Stimulated activated CD8-positive, alpha-beta memory T cell treated with anti-CD3 and anti-CD28 coated beads, Interleukin-12 subunit alpha, Interleukin-12 subunit beta, amount 100 ng/mL, for 24 hours (primary cell): ENCODE results near the gene MAP2K5.

Experiments used
- DNase-seq: peaks from one replicate; pipeline ENCODE4 v3.0.0-alpha.2; 2020; ENCODE audit errors: extremely low read depth

The MAP2K5 gene

DNA sequence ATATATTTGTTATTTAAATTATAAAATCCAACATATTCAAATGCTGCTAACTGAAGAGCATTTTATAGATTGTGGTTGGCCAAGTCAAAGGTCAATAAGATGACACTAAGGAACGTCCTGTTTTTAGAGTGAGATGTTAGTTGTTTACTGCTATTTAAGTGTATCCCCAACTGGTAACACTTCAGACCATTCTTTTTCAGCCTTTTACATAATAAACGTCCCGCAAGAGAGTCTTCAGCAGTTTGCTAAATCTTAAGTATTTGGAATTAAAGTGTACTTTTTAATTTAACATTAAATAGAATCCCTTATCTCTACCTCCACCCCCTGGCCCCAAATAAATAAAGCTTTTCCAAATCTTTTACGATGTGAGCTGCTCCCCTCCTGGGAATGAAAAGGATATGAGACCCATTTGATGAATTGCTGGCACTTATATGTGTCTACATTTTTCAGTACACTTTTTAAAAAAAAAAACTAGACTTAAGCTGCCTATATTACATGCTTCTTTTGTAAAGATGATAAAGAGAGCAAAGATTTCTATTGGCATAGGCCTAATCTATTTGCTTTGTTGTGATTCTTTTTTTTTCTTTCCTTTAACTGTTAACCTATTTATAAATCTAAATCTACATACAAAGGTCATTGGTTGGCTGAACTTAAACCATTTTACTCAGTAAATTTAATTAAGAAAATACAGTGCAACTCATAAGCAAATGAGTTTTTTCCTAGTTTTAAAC lies 181.0 kb downstream of the MAP2K5 start:
- DNase-seq: no peak

DNA sequence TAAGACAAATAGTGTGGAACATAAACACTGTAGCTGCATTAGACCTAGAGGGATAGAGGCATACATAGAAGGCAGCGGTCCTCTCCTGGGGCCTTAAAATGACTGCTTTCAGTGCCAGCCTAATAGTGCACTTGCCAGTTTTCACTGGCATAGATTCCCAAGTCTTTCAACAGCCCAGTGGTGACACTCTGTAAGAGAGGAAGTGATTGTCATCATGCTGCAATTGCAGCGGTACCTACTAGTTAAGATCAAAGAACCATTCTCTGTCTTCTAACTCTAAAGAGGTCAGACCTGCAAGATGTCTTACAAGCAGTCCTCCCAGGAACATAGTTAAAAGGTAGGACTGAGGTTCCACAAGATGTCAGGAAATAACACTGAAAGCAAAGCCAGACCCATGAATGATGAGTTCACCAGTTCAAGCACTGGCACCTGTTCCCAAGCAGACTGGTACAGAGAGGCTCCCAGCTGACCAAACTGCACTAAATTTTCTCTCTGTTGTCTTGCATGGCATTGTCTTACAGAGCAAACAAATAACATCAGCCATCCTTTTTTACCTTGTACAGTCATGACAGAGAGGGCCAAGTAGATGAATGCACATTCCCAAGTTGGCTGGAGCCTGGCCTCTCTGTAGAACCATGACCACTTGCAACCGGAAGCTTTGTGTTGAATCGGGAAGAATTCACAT lies 182.3 kb downstream of the MAP2K5 start:
- DNase-seq: no peak

- no peak for DNase-seq
Measured at GRCh38 chr15:67730135-67730534, 187.6 kb downstream of the MAP2K5 start.

DNA sequence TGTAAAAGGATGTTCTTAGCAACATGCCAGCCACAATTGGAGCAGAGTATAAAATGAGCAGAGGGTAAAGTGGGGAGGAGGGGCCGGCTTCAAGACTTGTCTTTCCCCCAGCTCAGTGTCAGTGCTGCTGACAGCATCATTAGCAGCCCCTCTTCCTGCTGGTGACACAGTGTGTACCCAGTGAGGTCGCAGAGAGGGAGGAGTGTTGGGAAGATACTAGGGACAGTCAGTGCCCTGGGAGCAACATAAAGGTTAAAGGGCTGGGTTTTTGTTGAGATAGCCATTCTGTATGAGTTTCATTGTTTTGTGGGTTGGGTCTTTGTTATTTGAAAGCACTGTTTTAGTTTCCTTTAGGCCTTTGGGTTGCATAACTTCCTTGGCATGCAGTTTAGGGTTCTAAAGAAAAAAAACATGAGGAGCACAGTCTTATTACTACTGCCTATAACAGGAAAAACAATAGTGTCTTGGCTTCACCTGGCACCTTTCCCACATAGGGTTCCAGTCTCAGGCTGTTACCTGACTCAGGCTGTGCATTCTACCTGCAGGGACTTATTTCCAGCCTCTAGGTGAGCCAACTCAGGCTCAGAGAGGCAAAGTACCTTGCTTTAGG lies 188.7 kb downstream of the MAP2K5 start:
- no peak for DNase-seq

GRCh38 chr15:67732164-67732563 lies 189.7 kb downstream of the MAP2K5 start:
- no peak for DNase-seq

DNA sequence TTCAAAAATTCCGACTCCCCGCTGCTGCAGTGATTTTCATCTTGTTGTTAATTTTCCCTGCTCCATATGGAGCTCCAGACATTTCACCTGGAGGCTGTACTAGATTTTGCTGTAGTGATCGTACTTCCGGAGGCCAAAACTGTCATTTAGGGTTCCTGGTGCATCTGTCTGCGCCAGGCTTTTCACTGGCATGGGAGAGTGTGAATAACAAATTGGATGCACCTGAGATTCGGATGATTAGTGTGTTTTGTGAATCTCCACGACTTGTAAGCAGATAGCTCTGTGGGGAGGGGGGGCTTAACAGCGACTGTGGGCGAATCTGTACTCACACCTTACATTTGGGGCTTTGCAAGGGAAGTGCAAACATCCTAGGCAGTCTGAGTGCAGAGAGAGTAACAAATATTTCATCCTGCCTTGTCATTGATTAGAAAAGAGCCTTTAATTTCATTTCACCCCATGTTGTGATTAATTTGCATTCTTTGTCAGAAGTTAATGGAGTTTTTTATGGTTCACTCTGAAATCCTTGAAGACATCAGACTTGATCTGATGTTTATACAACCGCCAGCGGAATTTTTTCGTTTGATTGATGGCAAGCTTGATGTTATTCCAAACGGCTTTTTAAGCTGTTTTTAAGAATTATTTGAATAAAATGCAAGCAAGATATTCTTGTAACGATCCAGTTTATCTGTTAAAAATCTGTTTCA lies 190.3 kb downstream of the MAP2K5 start:
- no peak for DNase-seq

DNA sequence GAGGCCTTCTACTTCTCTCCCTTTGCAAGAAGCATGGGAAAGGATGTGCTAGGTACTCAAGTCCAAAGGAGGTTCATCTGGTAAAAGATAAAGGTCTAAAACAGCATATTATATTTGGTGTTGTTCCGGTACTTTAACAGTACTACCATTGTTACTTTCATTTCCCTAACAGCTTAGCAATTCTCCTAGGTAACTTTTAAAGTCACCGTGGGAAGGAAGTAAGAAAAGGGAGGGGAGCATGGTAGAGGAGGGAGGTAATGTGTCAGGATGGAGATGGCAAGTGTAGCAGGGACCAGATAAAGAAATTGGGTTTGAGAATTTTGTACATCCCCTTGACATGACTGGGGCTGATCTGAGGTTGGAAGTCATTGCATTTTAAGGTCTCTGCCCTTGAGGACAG lies 193.4 kb downstream of the MAP2K5 start:
- no peak for DNase-seq

DNA sequence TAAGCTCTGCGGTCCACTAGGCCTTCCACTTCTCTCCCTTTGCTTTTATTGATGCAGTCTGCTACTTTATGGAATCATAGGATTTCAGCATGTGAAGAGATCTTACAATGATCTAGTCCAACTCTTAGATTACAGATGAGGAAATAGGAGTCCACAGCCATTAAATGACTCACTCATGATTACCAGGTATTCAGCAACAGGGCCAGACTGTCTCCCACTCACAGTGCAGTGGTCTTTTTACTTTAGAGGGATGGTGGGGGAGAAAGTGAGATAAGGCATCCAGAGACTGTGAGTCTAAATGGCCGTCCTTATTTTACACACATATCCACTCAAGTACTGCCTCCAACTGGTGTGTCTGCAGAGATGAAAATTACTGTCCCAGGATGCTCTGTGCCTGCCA lies 194.3 kb downstream of the MAP2K5 start:
- DNase-seq: no peak

GRCh38 chr15:67738056-67738455 lies 195.6 kb downstream of the MAP2K5 start:
- no peak for DNase-seq

DNA sequence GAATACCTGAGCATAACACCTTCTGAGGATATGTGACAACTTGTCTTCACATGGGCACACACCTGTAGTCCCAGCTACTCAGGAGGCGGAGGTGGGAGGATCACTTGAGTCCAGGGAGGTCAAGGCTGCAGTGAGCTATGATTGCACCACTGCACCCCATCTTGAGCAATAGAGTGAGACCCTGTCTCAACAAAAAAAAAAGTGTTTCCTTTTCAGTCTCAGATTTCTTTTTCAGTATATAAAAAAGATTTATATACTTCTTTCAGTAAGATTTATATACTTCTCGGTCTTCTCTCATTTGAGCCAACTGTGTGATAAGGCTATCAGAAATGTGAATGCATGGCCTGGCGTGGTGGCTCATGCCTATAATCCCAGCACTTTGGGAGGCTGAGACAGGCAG lies 197.9 kb downstream of the MAP2K5 start:
- DNase-seq: no peak

GRCh38 chr15:67741308-67741707 lies 198.8 kb downstream of the MAP2K5 start:
- DNase-seq: no peak

DNA sequence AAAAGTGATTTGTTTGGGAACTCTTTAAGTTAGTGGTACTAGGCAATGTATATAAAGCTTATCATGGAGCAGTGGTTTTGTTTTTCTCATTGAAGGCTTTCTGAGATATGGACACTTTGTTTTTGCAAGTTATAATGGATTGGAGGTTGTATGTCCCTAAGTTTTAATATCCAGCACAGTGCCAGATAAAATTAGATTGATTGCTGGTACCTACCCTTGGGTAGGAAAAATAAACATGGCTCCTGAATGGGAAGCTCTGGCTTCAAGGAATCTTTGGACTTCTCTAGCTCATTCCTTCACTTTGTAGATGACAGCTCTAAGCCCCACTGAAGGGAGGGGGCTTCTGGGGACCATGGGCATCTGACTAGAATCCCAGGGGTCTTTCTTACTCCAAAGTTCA lies 201.1 kb downstream of the MAP2K5 start:
- no peak for DNase-seq

DNA sequence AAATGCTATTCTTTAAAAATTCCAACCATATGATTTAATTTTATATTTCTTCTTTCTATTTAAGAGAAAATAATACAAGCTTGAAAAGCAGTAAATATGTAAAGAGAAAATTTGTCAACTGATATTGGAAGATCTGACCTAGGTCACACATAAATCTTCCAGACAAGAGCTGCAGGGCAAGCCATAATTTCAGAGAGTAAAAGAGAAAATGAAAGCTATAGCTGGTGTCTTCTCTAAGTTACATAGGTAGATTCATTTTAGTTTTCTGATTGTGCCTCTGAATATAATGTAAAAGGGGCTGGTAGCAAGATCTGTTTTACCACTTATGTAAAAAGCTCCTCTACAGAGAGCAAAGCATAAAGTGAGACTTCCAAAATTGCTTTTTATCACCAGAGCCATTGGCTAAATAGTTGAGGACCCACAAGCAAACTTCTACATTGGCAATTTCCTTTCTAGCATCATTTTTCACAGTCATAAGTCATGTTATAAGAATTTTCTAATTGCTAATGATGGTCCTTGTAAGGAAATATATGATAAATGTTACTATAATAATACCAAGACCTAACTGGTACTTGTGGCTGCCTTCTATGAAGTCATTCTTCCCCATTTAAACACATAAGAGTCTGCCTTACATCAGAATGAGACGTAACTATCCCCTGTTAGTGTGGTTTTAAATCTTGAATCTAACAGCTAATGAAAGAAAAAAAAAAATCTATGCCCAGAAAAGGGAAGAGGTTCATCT lies 202.0 kb downstream of the MAP2K5 start:
- no peak for DNase-seq

DNA sequence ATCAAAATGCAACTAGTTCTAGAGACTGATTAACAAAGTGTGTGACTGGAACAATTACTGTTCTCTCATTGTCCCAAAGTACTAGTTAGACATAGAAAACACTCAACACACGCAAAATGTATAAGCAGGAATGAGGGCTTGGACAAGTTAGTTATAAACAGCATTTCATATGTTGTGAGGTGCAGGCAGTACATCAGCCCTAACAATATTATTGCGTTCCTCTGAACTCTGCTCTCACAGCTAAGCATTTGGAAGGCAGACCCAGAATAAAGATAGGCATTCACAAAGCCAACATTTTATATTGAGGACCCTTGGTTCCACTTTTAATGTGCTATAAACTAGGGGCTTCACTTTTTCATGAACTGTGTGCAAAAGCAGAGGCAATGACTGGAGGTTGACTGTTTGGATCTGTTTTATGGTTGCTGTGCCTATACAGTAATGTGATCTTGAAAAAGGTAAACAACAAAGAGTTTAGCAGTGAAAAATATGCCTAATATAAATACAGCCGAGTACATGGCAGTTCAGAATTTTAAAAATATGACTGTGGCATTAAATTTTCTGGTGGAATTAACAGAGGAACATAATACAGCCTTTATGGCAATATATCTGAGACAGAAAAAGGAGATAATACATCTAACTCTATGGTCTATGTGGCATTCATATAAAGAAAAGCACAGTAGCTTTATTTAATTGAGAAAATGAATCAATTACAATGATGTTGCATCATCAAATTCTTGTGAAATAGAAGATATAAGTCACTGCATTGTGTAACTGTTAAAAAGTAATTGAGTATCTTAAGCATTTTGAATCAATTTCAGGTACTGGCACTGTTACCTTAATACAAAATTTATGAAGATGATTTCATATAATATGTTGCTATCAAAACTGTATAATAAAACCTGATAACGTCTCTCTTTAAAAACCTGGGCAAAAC lies 202.8 kb downstream of the MAP2K5 start:
- DNase-seq: no peak

GRCh38 chr15:67746022-67746421 lies 203.5 kb downstream of the MAP2K5 start:
- no peak for DNase-seq

- DNase-seq: no peak
Measured at GRCh38 chr15:67746450-67746849, 203.9 kb downstream of the MAP2K5 start.

DNA sequence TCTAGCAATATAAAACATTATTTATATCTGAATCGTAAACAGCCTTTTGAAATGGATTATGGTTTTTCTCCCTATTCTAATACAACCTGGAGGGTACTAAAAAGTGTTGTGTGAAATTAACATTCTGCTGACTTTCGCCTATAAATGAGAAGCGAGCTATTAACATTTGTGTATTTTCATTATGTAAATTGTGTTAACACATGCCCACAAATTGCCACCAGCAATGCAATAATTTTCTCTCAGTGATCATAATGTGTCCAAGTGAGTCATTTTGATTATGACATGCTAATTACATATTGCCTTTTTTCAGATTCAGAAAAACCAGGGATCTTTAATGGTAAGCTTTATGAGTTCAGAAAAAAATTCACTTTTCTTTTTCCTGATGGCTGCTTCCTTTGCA lies 205.4 kb downstream of the MAP2K5 start:
- DNase-seq: no peak

DNA sequence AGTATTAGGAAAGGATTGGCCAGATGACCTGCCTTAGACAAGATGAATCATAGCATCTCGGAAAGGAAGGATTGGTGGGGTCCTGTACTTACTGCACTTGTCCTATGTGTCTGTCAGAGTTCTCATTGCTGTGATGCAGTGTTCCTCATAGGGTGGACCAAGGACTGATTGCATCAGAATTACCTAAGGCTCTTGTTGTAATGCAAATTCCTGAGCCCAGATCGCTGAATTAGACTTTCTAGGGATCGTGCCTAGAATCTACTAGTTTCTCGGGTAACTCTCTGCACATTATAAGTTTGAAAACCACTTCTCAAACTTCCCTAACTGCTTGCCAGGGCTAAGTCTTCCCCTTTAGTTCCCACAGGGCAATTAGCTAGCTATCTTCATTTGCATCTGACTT lies 207.9 kb downstream of the MAP2K5 start:
- no peak for DNase-seq

DNA sequence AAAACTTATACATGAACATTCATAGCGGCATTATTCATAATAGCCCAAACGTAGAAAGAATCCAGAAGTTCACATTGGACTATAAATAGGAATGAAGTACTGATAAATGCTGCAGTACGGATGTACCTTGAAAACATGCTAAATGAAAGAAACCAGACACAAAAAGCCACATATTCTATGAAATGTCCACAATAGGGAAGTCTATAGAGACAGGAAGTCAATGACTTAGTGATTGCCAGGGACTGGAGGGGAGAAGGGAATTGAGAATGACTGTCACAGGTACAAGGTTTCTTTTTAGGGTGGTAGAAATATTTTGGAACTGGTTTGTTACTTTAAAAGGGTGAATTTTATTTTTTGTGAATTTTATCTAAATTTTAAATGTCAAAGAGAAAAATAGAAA lies 211.4 kb downstream of the MAP2K5 start:
- no peak for DNase-seq

DNA sequence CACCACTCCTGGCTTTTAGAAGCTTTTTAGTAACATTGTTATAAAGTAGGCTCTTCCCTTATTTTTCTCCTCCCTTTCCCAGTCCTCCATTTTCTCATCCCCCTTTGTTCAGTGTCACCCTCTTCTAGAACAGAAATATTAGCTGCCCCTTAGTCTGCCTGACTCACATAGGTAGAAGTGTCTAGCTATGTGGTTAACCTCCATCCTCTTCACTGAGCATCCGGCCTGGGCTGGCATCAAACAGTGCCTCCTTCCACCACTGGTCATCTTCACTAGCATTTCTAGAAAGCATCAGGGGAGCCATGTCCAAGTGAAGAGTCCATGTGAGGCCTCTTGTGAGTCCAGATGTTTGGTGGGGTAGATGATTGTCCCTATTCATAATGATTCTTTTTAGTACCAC lies 212.8 kb downstream of the MAP2K5 start:
- no peak for DNase-seq

DNA sequence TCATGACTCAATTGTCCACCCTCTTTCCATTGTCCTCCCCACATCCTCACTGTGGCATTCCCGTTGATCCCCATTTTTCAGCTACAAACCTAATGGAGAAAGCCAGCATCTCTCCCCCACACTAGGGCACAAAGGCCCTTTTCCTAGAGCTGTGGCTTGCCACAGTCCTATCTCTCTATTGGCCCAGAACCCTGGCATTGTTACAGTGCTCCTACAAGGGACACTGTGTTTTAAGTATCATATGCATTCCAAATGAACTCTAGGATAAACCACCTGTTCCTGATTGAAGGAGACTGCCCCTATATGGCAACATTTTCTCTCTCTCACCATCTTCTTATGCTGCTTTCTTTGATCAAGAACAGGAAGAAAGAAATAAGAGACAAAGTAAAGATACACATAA lies 213.4 kb downstream of the MAP2K5 start:
- DNase-seq: no peak
